HepG2 (cell line): Measurements from ENCODE around the gene SALL4. TPM values are rescaled to one million over a fixed set of nuclear protein-coding genes. Genes with fewer than 3 reads are reported as not detected.

ENCODE experiments used
- CAMTA2 ChIP-seq: sonication (generic); formaldehyde crosslinking; IDR thresholded peaks from 2 replicates; pipeline ENCODE4 v1.4.0; 2020; ENCODE audit warnings: mild to moderate bottlenecking, missing genetic modification reagents, borderline replicate concordance
- FOXK1 ChIP-seq: sonication (generic); formaldehyde crosslinking; IDR thresholded peaks from 2 replicates; pipeline ENCODE4 v1.4.0; 2020; ENCODE audit warnings: low read depth, missing genetic modification reagents, borderline replicate concordance
- HCFC1 ChIP-seq: fragments of 150-350 bp; IDR thresholded peaks from 2 replicates; pipeline ENCODE4 v1.6.1; 2014; ENCODE audit warnings: low read depth, low read length
- KDM4B ChIP-seq: sonication (generic); formaldehyde crosslinking; IDR thresholded peaks from 2 replicates; pipeline ENCODE4 v1.4.0; 2020; ENCODE audit warnings: missing genetic modification reagents
- MED13 ChIP-seq: sonication (generic); formaldehyde crosslinking; IDR thresholded peaks from 2 replicates; pipeline ENCODE4 v1.5.0; 2020; ENCODE audit warnings: missing genetic modification reagents
- NFYC ChIP-seq: IDR thresholded peaks from 2 replicates; pipeline ENCODE4 v1.6.1; 2016; ENCODE audit warnings: missing genetic modification reagents, missing compliant biosample characterization
- RAD21 ChIP-seq: fragments of 450-650 bp; formaldehyde crosslinking; IDR thresholded peaks from 2 replicates; pipeline ENCODE4 v1.5.0; 2020; ENCODE audit warnings: mild to moderate bottlenecking
- RBAK ChIP-seq: sonication (generic); formaldehyde crosslinking; IDR thresholded peaks from 2 replicates; pipeline ENCODE4 v1.5.1; 2020; ENCODE audit warnings: mild to moderate bottlenecking, missing genetic modification reagents
- TGIF2 ChIP-seq: IDR thresholded peaks from 2 replicates; pipeline ENCODE4 v1.6.1; 2016; ENCODE audit warnings: control low read depth, missing compliant biosample characterization
- ZFX ChIP-seq: sonication (generic); formaldehyde crosslinking; IDR thresholded peaks from 2 replicates; pipeline ENCODE4 v1.4.0; 2020; ENCODE audit warnings: mild to moderate bottlenecking, low read depth, missing genetic modification reagents, moderate library complexity
- ZNF296 ChIP-seq: sonication (generic); formaldehyde crosslinking; conservative IDR thresholded peaks from 2 replicates; pipeline ENCODE4 v1.5.0; 2020; ENCODE audit warnings: mild to moderate bottlenecking, missing genetic modification reagents
- ZNF3 ChIP-seq: IDR thresholded peaks from 2 replicates; pipeline ENCODE4 v1.7.0; 2017; ENCODE audit warnings: inconsistent platforms
- ZNF672 ChIP-seq: sonication (generic); formaldehyde crosslinking; IDR thresholded peaks from 2 replicates; pipeline ENCODE4 v1.8.1; 2022; ENCODE audit warnings: missing genetic modification reagents
- ZNF737 ChIP-seq: sonication (generic); formaldehyde crosslinking; IDR thresholded peaks from 2 replicates; pipeline ENCODE4 v1.5.0; 2020; ENCODE audit warnings: missing genetic modification reagents, mild to moderate bottlenecking, borderline replicate concordance
- ZNF891 ChIP-seq: sonication (generic); formaldehyde crosslinking; IDR thresholded peaks from 2 replicates; pipeline ENCODE4 v1.5.0; 2020; ENCODE audit warnings: mild to moderate bottlenecking, missing genetic modification reagents
- polyA plus RNA-seq, 8 experiments: library from polyadenylated mRNA; depleted of rRNA in 3 of 8; stranded (reverse) in 7 of 8; unstranded in 1 of 8; fragments of >200 nt; fragmentation: Illumina TruSeq in 4 of 8; extraction: Trizol in 4 of 8; gene quantifications; 2 replicates each; pipeline versions ENCODE4 v1.2.1 to v1.2.3, GENCODE V29; 2011 to 2016; ENCODE audit warnings: low read depth in 4 of 8, missing spikeins in 1 of 8, mixed read lengths in 1 of 8; ENCODE audit not compliant: insufficient read depth in 1 of 8
- total RNA-seq, 5 experiments: library from RNA; depleted of rRNA; stranded (reverse); fragments of >200 nt; fragmentation: Illumina TruSeq; extraction: Trizol; gene quantifications; 2 replicates each; pipeline ENCODE4 v1.2.3, GENCODE V29; 2016; ENCODE audit warnings: low read depth in 1 of 5
- TF ChIP-seq, protein P1 (sequence below): sonication (generic); formaldehyde crosslinking; IDR thresholded peaks from 2 replicates; pipeline ENCODE4 v1.4.0; 2020; ENCODE audit warnings: mild to moderate bottlenecking, missing genetic modification reagents
- TF ChIP-seq, protein P2 (sequence below): sonication (generic); formaldehyde crosslinking; IDR thresholded peaks from 2 replicates; pipeline ENCODE4 v1.4.0; 2020; ENCODE audit warnings: missing genetic modification reagents
- TF ChIP-seq, protein P3 (sequence below): sonication (generic); formaldehyde crosslinking; IDR thresholded peaks from 2 replicates; pipeline ENCODE4; 2020; ENCODE audit warnings: missing genetic modification reagents, mild to moderate bottlenecking, borderline replicate concordance
- TF ChIP-seq, protein P4 (sequence below): sonication (generic); formaldehyde crosslinking; IDR thresholded peaks from 2 replicates; pipeline ENCODE4 v1.9.0; 2021; ENCODE audit warnings: missing genetic modification reagents, borderline replicate concordance
- TF ChIP-seq, protein P5 (sequence below): sonication (generic); formaldehyde crosslinking; IDR thresholded peaks from 2 replicates; pipeline ENCODE4 v1.4.0; 2020; ENCODE audit warnings: missing genetic modification reagents

The SALL4 gene
- total and polyA plus RNA-seq, 2 of the 13 experiments (the other 11 are each of a cell fraction or from before 2014, with no cell fraction given), result 0.33 to 1.8 TPM

DNA sequence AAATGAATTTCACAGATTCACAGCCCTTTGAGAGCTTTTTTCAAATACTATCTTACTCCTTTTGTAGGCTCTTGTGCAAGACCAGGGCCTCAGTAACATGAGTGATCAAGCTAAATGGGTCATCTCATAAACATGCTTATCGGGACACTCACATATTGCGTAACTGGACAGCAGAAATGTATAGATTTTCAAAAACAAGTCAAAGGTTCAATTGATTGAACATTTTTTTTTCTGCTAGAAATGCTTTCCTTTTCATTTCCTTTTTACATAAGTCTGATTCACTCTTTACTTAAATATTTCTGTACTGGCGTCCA, 8.7 kb upstream of the SALL4 start (continued):
- TF ChIP-seq, protein P1, sequence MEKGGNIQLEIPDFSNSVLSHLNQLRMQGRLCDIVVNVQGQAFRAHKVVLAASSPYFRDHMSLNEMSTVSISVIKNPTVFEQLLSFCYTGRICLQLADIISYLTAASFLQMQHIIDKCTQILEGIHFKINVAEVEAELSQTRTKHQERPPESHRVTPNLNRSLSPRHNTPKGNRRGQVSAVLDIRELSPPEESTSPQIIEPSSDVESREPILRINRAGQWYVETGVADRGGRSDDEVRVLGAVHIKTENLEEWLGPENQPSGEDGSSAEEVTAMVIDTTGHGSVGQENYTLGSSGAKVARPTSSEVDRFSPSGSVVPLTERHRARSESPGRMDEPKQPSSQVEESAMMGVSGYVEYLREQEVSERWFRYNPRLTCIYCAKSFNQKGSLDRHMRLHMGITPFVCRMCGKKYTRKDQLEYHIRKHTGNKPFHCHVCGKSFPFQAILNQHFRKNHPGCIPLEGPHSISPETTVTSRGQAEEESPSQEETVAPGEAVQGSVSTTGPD (CRISPR knock-in tag), result no peak
- TF ChIP-seq FOXK1 (CRISPR knock-in tag), result peak; percentile 97
- no peak for TF ChIP-seq RAD21 (CRISPR knock-in tag)
- TF ChIP-seq NFYC (CRISPR knock-in tag), result no peak
- no peak for TF ChIP-seq CAMTA2 (CRISPR knock-in tag)
- no peak for TF ChIP-seq RBAK (CRISPR knock-in tag)
- no peak for TF ChIP-seq ZNF672 (CRISPR knock-in tag)
- TF ChIP-seq, protein P2, sequence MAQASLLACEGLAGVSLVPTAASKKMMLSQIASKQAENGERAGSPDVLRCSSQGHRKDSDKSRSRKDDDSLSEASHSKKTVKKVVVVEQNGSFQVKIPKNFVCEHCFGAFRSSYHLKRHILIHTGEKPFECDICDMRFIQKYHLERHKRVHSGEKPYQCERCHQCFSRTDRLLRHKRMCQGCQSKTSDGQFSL (CRISPR knock-in tag), result no peak
- no peak for TF ChIP-seq ZNF891 (CRISPR knock-in tag)
- TF ChIP-seq, protein P3, sequence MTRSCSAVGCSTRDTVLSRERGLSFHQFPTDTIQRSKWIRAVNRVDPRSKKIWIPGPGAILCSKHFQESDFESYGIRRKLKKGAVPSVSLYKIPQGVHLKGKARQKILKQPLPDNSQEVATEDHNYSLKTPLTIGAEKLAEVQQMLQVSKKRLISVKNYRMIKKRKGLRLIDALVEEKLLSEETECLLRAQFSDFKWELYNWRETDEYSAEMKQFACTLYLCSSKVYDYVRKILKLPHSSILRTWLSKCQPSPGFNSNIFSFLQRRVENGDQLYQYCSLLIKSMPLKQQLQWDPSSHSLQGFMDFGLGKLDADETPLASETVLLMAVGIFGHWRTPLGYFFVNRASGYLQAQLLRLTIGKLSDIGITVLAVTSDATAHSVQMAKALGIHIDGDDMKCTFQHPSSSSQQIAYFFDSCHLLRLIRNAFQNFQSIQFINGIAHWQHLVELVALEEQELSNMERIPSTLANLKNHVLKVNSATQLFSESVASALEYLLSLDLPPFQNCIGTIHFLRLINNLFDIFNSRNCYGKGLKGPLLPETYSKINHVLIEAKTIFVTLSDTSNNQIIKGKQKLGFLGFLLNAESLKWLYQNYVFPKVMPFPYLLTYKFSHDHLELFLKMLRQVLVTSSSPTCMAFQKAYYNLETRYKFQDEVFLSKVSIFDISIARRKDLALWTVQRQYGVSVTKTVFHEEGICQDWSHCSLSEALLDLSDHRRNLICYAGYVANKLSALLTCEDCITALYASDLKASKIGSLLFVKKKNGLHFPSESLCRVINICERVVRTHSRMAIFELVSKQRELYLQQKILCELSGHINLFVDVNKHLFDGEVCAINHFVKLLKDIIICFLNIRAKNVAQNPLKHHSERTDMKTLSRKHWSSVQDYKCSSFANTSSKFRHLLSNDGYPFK (CRISPR knock-in tag), result no peak
- TF ChIP-seq ZNF737, result no peak
- no peak; the same call in 1 of the 2 replicates for TF ChIP-seq ZNF3
- no peak for TF ChIP-seq ZNF296 (CRISPR knock-in tag)
- TF ChIP-seq, protein P4, sequence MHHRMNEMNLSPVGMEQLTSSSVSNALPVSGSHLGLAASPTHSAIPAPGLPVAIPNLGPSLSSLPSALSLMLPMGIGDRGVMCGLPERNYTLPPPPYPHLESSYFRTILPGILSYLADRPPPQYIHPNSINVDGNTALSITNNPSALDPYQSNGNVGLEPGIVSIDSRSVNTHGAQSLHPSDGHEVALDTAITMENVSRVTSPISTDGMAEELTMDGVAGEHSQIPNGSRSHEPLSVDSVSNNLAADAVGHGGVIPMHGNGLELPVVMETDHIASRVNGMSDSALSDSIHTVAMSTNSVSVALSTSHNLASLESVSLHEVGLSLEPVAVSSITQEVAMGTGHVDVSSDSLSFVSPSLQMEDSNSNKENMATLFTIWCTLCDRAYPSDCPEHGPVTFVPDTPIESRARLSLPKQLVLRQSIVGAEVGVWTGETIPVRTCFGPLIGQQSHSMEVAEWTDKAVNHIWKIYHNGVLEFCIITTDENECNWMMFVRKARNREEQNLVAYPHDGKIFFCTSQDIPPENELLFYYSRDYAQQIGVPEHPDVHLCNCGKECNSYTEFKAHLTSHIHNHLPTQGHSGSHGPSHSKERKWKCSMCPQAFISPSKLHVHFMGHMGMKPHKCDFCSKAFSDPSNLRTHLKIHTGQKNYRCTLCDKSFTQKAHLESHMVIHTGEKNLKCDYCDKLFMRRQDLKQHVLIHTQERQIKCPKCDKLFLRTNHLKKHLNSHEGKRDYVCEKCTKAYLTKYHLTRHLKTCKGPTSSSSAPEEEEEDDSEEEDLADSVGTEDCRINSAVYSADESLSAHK (CRISPR knock-in tag), result no peak
- TF ChIP-seq MED13 (CRISPR knock-in tag), result no peak
- peak; percentile 78; the same call in 1 of the 2 replicates for TF ChIP-seq KDM4B (CRISPR knock-in tag)
- TF ChIP-seq TGIF2, result no peak
- peak; percentile 39; the same call in 1 of the 2 replicates for TF ChIP-seq ZFX (CRISPR knock-in tag)
- no peak for TF ChIP-seq HCFC1
- TF ChIP-seq, protein P5, sequence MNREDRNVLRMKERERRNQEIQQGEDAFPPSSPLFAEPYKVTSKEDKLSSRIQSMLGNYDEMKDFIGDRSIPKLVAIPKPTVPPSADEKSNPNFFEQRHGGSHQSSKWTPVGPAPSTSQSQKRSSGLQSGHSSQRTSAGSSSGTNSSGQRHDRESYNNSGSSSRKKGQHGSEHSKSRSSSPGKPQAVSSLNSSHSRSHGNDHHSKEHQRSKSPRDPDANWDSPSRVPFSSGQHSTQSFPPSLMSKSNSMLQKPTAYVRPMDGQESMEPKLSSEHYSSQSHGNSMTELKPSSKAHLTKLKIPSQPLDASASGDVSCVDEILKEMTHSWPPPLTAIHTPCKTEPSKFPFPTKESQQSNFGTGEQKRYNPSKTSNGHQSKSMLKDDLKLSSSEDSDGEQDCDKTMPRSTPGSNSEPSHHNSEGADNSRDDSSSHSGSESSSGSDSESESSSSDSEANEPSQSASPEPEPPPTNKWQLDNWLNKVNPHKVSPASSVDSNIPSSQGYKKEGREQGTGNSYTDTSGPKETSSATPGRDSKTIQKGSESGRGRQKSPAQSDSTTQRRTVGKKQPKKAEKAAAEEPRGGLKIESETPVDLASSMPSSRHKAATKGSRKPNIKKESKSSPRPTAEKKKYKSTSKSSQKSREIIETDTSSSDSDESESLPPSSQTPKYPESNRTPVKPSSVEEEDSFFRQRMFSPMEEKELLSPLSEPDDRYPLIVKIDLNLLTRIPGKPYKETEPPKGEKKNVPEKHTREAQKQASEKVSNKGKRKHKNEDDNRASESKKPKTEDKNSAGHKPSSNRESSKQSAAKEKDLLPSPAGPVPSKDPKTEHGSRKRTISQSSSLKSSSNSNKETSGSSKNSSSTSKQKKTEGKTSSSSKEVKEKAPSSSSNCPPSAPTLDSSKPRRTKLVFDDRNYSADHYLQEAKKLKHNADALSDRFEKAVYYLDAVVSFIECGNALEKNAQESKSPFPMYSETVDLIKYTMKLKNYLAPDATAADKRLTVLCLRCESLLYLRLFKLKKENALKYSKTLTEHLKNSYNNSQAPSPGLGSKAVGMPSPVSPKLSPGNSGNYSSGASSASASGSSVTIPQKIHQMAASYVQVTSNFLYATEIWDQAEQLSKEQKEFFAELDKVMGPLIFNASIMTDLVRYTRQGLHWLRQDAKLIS (CRISPR knock-in tag), result no peak
